ENCODE results near the gene BUD31. TPM values are rescaled to one million over a fixed set of nuclear protein-coding genes. Genes with fewer than 3 reads are reported as not detected.
A peak's percentile ranks its signal among the peaks of the same experiment; 100 is the strongest.

The BUD31 gene
- total RNA-seq, 6 donors from 2014 or later, result 48.8 to 85.7 (median 63.8) TPM

- Histone ChIP-seq H3K27ac (no peak overlapping the region), H3K36me3 (peaks cover 12 to 57% (median 42%) of the 10 kb centered on the region in 4 donors), H3K4me3 (no peak overlapping the region), H3K4me1 (peaks cover 15 to 44% (median 22%) of the 10 kb centered on the region in 4 donors), H3K9me3 (no peaks in the 10 kb centered on the region), H3K27me3 (no peaks in the 10 kb centered on the region)
- WGBS, 2 donors, result 80 to 82% methylated on average over 11 of the region's 11 CpGs
- ATAC-seq (ENCODE audit: low FRiP score in 2 of 2) (no peak), DNase-seq (no peak)
- TF ChIP-seq POLR2AphosphoS5 (IDR thresholded peaks at IDR 0.05) (no peak), POLR2A (IDR thresholded peaks at IDR 0.05) (no peak), EP300 (IDR thresholded peaks at IDR 0.05) (no peak), CTCF (IDR thresholded peaks at IDR 0.05) (no peak)
Observed at GRCh38 chr7:99460651-99461050, 51.9 kb downstream of the BUD31 start.

- Histone ChIP-seq H3K27me3 (no peaks in the 10 kb centered on the region), H3K4me1 (peaks cover 15 to 46% (median 22%) of the 10 kb centered on the region in 4 donors), H3K27ac (no peak overlapping the region), H3K36me3 (peaks cover 9 to 51% (median 36%) of the 10 kb centered on the region in 4 donors), H3K4me3 (no peak overlapping the region), H3K9me3 (no peaks in the 10 kb centered on the region)
- WGBS, 2 donors, result 96 to 100% methylated on average over 2 of the region's 2 CpGs
- no peak for DNase-seq
- no peak for TF ChIP-seq CTCF (IDR thresholded peaks at IDR 0.05)
- no peak for TF ChIP-seq POLR2AphosphoS5 (IDR thresholded peaks at IDR 0.05)
- TF ChIP-seq POLR2A (IDR thresholded peaks at IDR 0.05), result no peak
- TF ChIP-seq EP300 (IDR thresholded peaks at IDR 0.05), result no peak
- no peak for ATAC-seq (ENCODE audit: low FRiP score in 2 of 2)
Observed at GRCh38 chr7:99461221-99461620, 52.5 kb downstream of the BUD31 start.

- no peak for TF ChIP-seq CTCF (IDR thresholded peaks at IDR 0.05)
- TF ChIP-seq POLR2A (IDR thresholded peaks at IDR 0.05), result no peak
- no peak for TF ChIP-seq POLR2AphosphoS5 (IDR thresholded peaks at IDR 0.05)
- TF ChIP-seq EP300 (IDR thresholded peaks at IDR 0.05), result no peak
- peaks cover 15 to 50% (median 23%) of the 10 kb centered on the region in 4 donors for H3K4me1 ChIP-seq
- peak overlapping the region; percentile 79 to 92 (median 89) for H3K27ac ChIP-seq
- 6 to 19% methylated on average over 5 to 9 of the region's 9 CpGs for WGBS, 2 donors
- H3K27me3 ChIP-seq, result no peaks in the 10 kb centered on the region
- peak overlapping the region; percentile 69 to 95 (median 82) for H3K4me3 ChIP-seq
- H3K36me3 ChIP-seq, result peaks cover 0 to 13% (median 5%) of the 10 kb centered on the region in 4 donors
- DNase-seq (no peak), ATAC-seq (ENCODE audit: low FRiP score in 2 of 2) (no peak)
- H3K9me3 ChIP-seq, result no peaks in the 10 kb centered on the region
Observed at GRCh38 chr7:99465421-99465768, 56.6 kb downstream of the BUD31 start.

GRCh38 chr7:99468336-99468918 lies 59.7 kb downstream of the BUD31 start:
- no peak for ATAC-seq (ENCODE audit: low FRiP score in 2 of 2)
- peaks cover 0 to 6% (median 4%) of the 10 kb centered on the region in 4 donors for H3K36me3 ChIP-seq

More at GRCh38 chr7:99468336-99468918, 59.7 kb downstream of the BUD31 start:
- 78 to 88% methylated on average over 11 to 29 of the region's 29 CpGs for WGBS, 2 donors
- no peaks in the 10 kb centered on the region for H3K9me3 ChIP-seq
- no peaks in the 10 kb centered on the region for H3K27me3 ChIP-seq
- no peak overlapping the region for H3K4me3 ChIP-seq
- DNase-seq, result peak in 1 of 2 donors; percentile 80
- H3K27ac ChIP-seq, result no peak overlapping the region
- TF ChIP-seq EP300 (IDR thresholded peaks at IDR 0.05) (no peak), POLR2A (IDR thresholded peaks at IDR 0.05) (no peak), CTCF (IDR thresholded peaks at IDR 0.05) (no peak), POLR2AphosphoS5 (IDR thresholded peaks at IDR 0.05) (no peak)
- peaks cover 19 to 44% (median 23%) of the 10 kb centered on the region in 4 donors for H3K4me1 ChIP-seq

Other genes starting within 250 kb of the BUD31 start
- gene KPNA7, start 200.9 kb upstream of the BUD31 start, total RNA-seq, result 1 to 10 TPM in 1 of 6 donors, under 1 TPM in 3, not detected in 2; 0.27 to 1.0 (median 0.55) TPM
- under 1 TPM in 1 of 6 donors, not detected in 5; 0.17 TPM for gene MYH16, start 136.1 kb upstream of the BUD31 start, total RNA-seq
- gene ARPC1A, start 83.1 kb upstream of the BUD31 start, total RNA-seq, result 100 to 1,000 TPM in 5 of 6 donors, 10 to 100 TPM in 1; 81.7 to 129 (median 122) TPM
- 100 to 1,000 TPM; 186 to 387 (median 304) TPM for gene ARPC1B, start 34.2 kb upstream of the BUD31 start, total RNA-seq
- 10 to 100 TPM; 31.4 to 76.0 (median 67.4) TPM for gene PDAP1, start 372 bp upstream of the BUD31 start, total RNA-seq
- 10 to 100 TPM in 1 of 6 donors, 1 to 10 TPM in 5; 6.3 to 13.4 (median 7.6) TPM for gene PTCD1, start 29.8 kb downstream of the BUD31 start, total RNA-seq
- gene CPSF4, start 30.0 kb downstream of the BUD31 start, total RNA-seq, result 10 to 100 TPM; 23.0 to 49.2 (median 33.1) TPM
- 100 to 1,000 TPM in 5 of 6 donors, 10 to 100 TPM in 1; 54.5 to 599 (median 193) TPM for gene ATP5MF, start 57.2 kb downstream of the BUD31 start, total RNA-seq
- 10 to 100 TPM in 2 of 6 donors, 1 to 10 TPM in 4; 8.3 to 28.3 (median 9.3) TPM for gene ZNF789, start 63.9 kb downstream of the BUD31 start, total RNA-seq
- 100 to 1,000 TPM in 1 of 6 donors, 10 to 100 TPM in 5; 29.0 to 186 (median 34.8) TPM for gene ZNF394, start 91.3 kb downstream of the BUD31 start, total RNA-seq
- gene ZKSCAN5, start 95.7 kb downstream of the BUD31 start, total RNA-seq, result 10 to 100 TPM in 1 of 6 donors, 1 to 10 TPM in 5; 3.8 to 12.6 (median 7.6) TPM
- 1 to 10 TPM; 1.7 to 9.9 (median 5.1) TPM for gene FAM200A, start 143.1 kb downstream of the BUD31 start, total RNA-seq
- 100 to 1,000 TPM in 4 of 6 donors, 10 to 100 TPM in 2; 57.3 to 202 (median 137) TPM for gene ZNF655, start 149.7 kb downstream of the BUD31 start, total RNA-seq
- gene TMEM225B, start 189.3 kb downstream of the BUD31 start, total RNA-seq, result 1 to 10 TPM in 2 of 6 donors, under 1 TPM in 3, not detected in 1; 0.59 to 3.1 (median 0.91) TPM
- 10 to 100 TPM; 16.4 to 54.5 (median 18.2) TPM for gene ZSCAN25, start 208.0 kb downstream of the BUD31 start, total RNA-seq